Mammary epithelial cell (primary cell): ENCODE results near the gene OR4D1.
"Not testable (repeated sequence)": the region's sequence is repeated elsewhere in the genome, so short reads cannot be mapped to it uniquely, and the experiment has no call there.

Experiments
- EZH2 ChIP-seq: IDR thresholded peaks from 2 replicates; pipeline ENCODE4 v1.6.1; 2012; ENCODE audit warnings: low read length, inconsistent platforms, borderline replicate concordance
- TF ChIP-seq, protein P1 (sequence below), 2 donors: IDR thresholded peaks in 1 of 2; conservative IDR thresholded peaks in 1 of 2; 2 replicates each; pipeline ENCODE4 v1.5.1; 2011 to 2012; ENCODE audit warnings: inconsistent platforms in 2 of 2, low read length in 2 of 2, mild to moderate bottlenecking in 2 of 2, control low read depth in 1 of 2, low read depth in 1 of 2; ENCODE audit not compliant: insufficient read depth in 1 of 2; ENCODE audit errors: extremely low read depth in 1 of 2

DNA sequence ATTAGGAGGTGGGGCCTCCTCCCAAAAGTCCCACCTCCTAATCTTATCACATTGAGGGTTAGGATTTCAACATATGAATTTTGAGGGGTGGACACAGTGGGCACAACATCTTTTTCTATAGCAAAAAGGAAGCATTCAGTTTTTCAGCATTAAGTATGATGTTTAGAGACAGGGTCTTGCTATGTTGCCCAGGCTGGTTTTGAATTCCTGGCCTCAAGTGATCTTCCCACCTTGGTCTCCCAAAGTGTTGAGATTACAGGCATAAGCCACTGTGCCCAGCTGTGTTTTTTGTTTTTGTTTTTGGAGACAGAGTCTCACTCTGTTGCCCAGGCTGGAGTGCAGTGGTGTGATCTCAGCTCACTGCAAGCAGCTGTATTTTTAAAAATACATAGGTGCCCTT, 46.3 kb upstream of the OR4D1 start:
- TF ChIP-seq EZH2: not testable (repeated sequence)
- TF ChIP-seq, protein P1, sequence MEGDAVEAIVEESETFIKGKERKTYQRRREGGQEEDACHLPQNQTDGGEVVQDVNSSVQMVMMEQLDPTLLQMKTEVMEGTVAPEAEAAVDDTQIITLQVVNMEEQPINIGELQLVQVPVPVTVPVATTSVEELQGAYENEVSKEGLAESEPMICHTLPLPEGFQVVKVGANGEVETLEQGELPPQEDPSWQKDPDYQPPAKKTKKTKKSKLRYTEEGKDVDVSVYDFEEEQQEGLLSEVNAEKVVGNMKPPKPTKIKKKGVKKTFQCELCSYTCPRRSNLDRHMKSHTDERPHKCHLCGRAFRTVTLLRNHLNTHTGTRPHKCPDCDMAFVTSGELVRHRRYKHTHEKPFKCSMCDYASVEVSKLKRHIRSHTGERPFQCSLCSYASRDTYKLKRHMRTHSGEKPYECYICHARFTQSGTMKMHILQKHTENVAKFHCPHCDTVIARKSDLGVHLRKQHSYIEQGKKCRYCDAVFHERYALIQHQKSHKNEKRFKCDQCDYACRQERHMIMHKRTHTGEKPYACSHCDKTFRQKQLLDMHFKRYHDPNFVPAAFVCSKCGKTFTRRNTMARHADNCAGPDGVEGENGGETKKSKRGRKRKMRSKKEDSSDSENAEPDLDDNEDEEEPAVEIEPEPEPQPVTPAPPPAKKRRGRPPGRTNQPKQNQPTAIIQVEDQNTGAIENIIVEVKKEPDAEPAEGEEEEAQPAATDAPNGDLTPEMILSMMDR (conservative IDR thresholded peaks at IDR 0.05 in 1 of 2, IDR thresholded peaks at IDR 0.05 in 1 of 2; ENCODE audit: extremely low read depth in 1 of 2, insufficient read depth in 1 of 2, low read depth in 1 of 2, low read length in 2 of 2): not testable (repeated sequence)
